Skeletal muscle satellite cell (primary cell): ENCODE measurements around the gene FOXJ1.

Experiments
- H3K27me3 ChIP-seq: 2 replicates; pipeline ENCODE4 v1.7.0; 2013; ENCODE audit warnings: low read length; ENCODE audit not compliant: control insufficient read depth, insufficient read depth
- H3K36me3 ChIP-seq: 2 replicates; pipeline ENCODE4 v1.7.0; 2013; ENCODE audit warnings: mild to moderate bottlenecking, control low read depth, low read length; ENCODE audit not compliant: insufficient read depth
- H3K4me1 ChIP-seq: 2 replicates; pipeline ENCODE4 v1.7.0; 2013; ENCODE audit warnings: low read length; ENCODE audit not compliant: control insufficient read depth, insufficient read depth
- H3K4me2 ChIP-seq: 2 replicates; pipeline ENCODE4 v1.7.0; 2013; ENCODE audit warnings: mild to moderate bottlenecking, low read length
- H3K4me3 ChIP-seq: 2 replicates; pipeline ENCODE4 v1.7.0; 2013; ENCODE audit warnings: low read length
- H3K9ac ChIP-seq: 2 replicates; pipeline ENCODE4 v1.7.0; 2013; ENCODE audit warnings: mild to moderate bottlenecking, low read depth, low read length, moderate library complexity
- H3K9me3 ChIP-seq: replicated peaks from 2 replicates; pipeline ENCODE4 v1.7.0; 2013; ENCODE audit warnings: mild to moderate bottlenecking, control low read depth, low read length

FOXJ1 gene

GRCh38 chr17:76107509-76107908 lies 33.5 kb downstream of the FOXJ1 start:
- no peak overlapping the region for H3K9ac ChIP-seq
- H3K4me1 ChIP-seq: peaks cover 10% of the 10 kb centered on the region
- H3K9me3 ChIP-seq: no peaks in the 10 kb centered on the region
- H3K4me3 ChIP-seq: no peak overlapping the region
- no peak overlapping the region for H3K4me2 ChIP-seq
- no peaks in the 10 kb centered on the region for H3K27me3 ChIP-seq
- H3K36me3 ChIP-seq: no peaks in the 10 kb centered on the region

- Histone ChIP-seq H3K9ac (no peak overlapping the region), H3K4me1 (peaks cover 11% of the 10 kb centered on the region), H3K4me2 (no peak overlapping the region)
Measured at GRCh38 chr17:76106703-76107102, 34.3 kb downstream of the FOXJ1 start.

GRCh38 chr17:76104896-76105231 lies 36.2 kb downstream of the FOXJ1 start:
- no peak overlapping the region for H3K4me2 ChIP-seq
- peaks cover 13% of the 10 kb centered on the region for H3K36me3 ChIP-seq
- H3K4me1 ChIP-seq: peaks cover 11% of the 10 kb centered on the region
- no peaks in the 10 kb centered on the region for H3K27me3 ChIP-seq
- H3K4me3 ChIP-seq: no peak overlapping the region
- H3K9ac ChIP-seq: no peak overlapping the region
- no peaks in the 10 kb centered on the region for H3K9me3 ChIP-seq

More at GRCh38 chr17:76106703-76107102, 34.3 kb downstream of the FOXJ1 start:
- H3K27me3 ChIP-seq: no peaks in the 10 kb centered on the region
- H3K9me3 ChIP-seq: no peaks in the 10 kb centered on the region
- H3K36me3 ChIP-seq: peaks cover 1% of the 10 kb centered on the region
- H3K4me3 ChIP-seq: no peak overlapping the region

GRCh38 chr17:76104140-76104895 lies 36.7 kb downstream of the FOXJ1 start:
- Histone ChIP-seq H3K9ac (peak overlapping the region; percentile 88), H3K27me3 (no peaks in the 10 kb centered on the region), H3K36me3 (peaks cover 19% of the 10 kb centered on the region), H3K4me2 (peak overlapping the region; percentile 98), H3K4me1 (peaks cover 11% of the 10 kb centered on the region), H3K4me3 (peak overlapping the region; percentile 89), H3K9me3 (no peaks in the 10 kb centered on the region)

GRCh38 chr17:76103274-76104139 lies 37.5 kb downstream of the FOXJ1 start, which contains the start of gene EXOC7:
EXOC7 (minus strand) TSS chr17:76103787; CDS start chr17:76103692, 95 bp downstream.
- Histone ChIP-seq H3K9me3 (no peaks in the 10 kb centered on the region), H3K4me3 (peak within 1 kb of the TSS; percentile 89), H3K4me1 (peaks cover 11% of the 10 kb centered on the region), H3K36me3 (peaks cover 19% of the 10 kb centered on the region), H3K27me3 (no peaks in the 10 kb centered on the region), H3K4me2 (peak within 1 kb of the TSS; percentile 98), H3K9ac (peak within 1 kb of the TSS; percentile 88)

- Histone ChIP-seq H3K4me3 (peak overlapping the region; percentile 89), H3K36me3 (peaks cover 19% of the 10 kb centered on the region), H3K9ac (peak overlapping the region; percentile 88), H3K9me3 (no peaks in the 10 kb centered on the region), H3K27me3 (no peaks in the 10 kb centered on the region), H3K4me2 (peak overlapping the region; percentile 98), H3K4me1 (peaks cover 11% of the 10 kb centered on the region)
Measured at GRCh38 chr17:76102944-76103273, 38.1 kb downstream of the FOXJ1 start.

- H3K36me3 ChIP-seq: peaks cover 55% of the 10 kb centered on the region
- H3K4me2 ChIP-seq: no peak overlapping the region
Measured at GRCh38 chr17:76097716-76098295, 43.2 kb downstream of the FOXJ1 start.

GRCh38 chr17:76095943-76096342 lies 45.1 kb downstream of the FOXJ1 start:
- H3K4me3 ChIP-seq: no peak overlapping the region
- peaks cover 59% of the 10 kb centered on the region for H3K36me3 ChIP-seq
- no peak overlapping the region for H3K9ac ChIP-seq
- H3K4me2 ChIP-seq: no peak overlapping the region
- peaks cover 8% of the 10 kb centered on the region for H3K4me1 ChIP-seq
- H3K9me3 ChIP-seq: no peaks in the 10 kb centered on the region
- H3K27me3 ChIP-seq: no peaks in the 10 kb centered on the region

More at GRCh38 chr17:76097716-76098295, 43.2 kb downstream of the FOXJ1 start:
- no peaks in the 10 kb centered on the region for H3K9me3 ChIP-seq
- H3K4me3 ChIP-seq: no peak overlapping the region
- H3K9ac ChIP-seq: no peak overlapping the region
- no peaks in the 10 kb centered on the region for H3K27me3 ChIP-seq
- H3K4me1 ChIP-seq: peaks cover 12% of the 10 kb centered on the region

- Histone ChIP-seq H3K27me3 (no peaks in the 10 kb centered on the region), H3K4me1 (peaks cover 8% of the 10 kb centered on the region), H3K9me3 (no peaks in the 10 kb centered on the region), H3K4me2 (no peak overlapping the region), H3K36me3 (peaks cover 64% of the 10 kb centered on the region), H3K4me3 (no peak overlapping the region), H3K9ac (no peak overlapping the region)
Measured at GRCh38 chr17:76094046-76094445, 47.0 kb downstream of the FOXJ1 start.

- H3K4me2 ChIP-seq: no peak overlapping the region
- H3K9me3 ChIP-seq: no peaks in the 10 kb centered on the region
- H3K4me3 ChIP-seq: no peak overlapping the region
- no peaks in the 10 kb centered on the region for H3K27me3 ChIP-seq
- peaks cover 8% of the 10 kb centered on the region for H3K4me1 ChIP-seq
- no peak overlapping the region for H3K9ac ChIP-seq
- peaks cover 77% of the 10 kb centered on the region for H3K36me3 ChIP-seq
Measured at GRCh38 chr17:76092526-76093413, 48.3 kb downstream of the FOXJ1 start.
